Smooth muscle cell (in vitro differentiated cells): ENCODE data around the gene PDCD1. TPM values are rescaled to one million over a fixed set of nuclear protein-coding genes. Genes with fewer than 3 reads are reported as not detected.

Source experiments
- DNase-seq: peaks from one replicate; lab custom pipeline; 2025; ENCODE audit not compliant: unreplicated experiment; lab: John Stamatoyannopoulos, UW
- H2AFZ ChIP-seq: fragments of 200-600 bp; sonication (generic); 2 replicates; pipeline ENCODE4 v1.6.0; 2016; ENCODE audit warnings: antibody characterized with exemption, low read depth, mild to moderate bottlenecking
- H3F3A ChIP-seq: fragments of 200-600 bp; sonication (generic); 2 replicates; pipeline ENCODE4 v1.6.0; 2017; ENCODE audit warnings: antibody characterized with exemption, low read depth
- H3K27ac ChIP-seq: fragments of 200-600 bp; sonication (generic); 2 replicates; pipeline ENCODE4 v1.5.1; 2016; ENCODE audit warnings: low read depth, mild to moderate bottlenecking
- H3K27me3 ChIP-seq: fragments of 200-600 bp; sonication (generic); 2 replicates; pipeline ENCODE4 v1.6.1; 2016; ENCODE audit warnings: low read depth, mild to moderate bottlenecking
- H3K36me3 ChIP-seq: fragments of 200-600 bp; sonication (generic); 2 replicates; pipeline ENCODE4 v1.5.1; 2016; ENCODE audit warnings: low read depth
- H3K4me1 ChIP-seq: fragments of 200-600 bp; sonication (generic); 2 replicates; pipeline ENCODE4 v1.5.1; 2016; ENCODE audit warnings: low read depth
- H3K4me2 ChIP-seq: fragments of 200-600 bp; sonication (generic); 2 replicates; pipeline ENCODE4 v1.6.0; 2016; ENCODE audit warnings: mild to moderate bottlenecking
- H3K4me3 ChIP-seq: fragments of 200-600 bp; sonication (generic); 2 replicates; pipeline ENCODE4 v1.5.1; 2016; ENCODE audit warnings: mild to moderate bottlenecking
- H3K79me2 ChIP-seq: fragments of 200-600 bp; sonication (generic); 2 replicates; pipeline ENCODE4 v1.6.0; 2016; ENCODE audit warnings: low read depth, mild to moderate bottlenecking
- H3K9ac ChIP-seq: fragments of 200-600 bp; sonication (generic); 2 replicates; pipeline ENCODE4 v1.6.0; 2016; ENCODE audit warnings: low read depth
- H3K9me3 ChIP-seq: fragments of 200-600 bp; sonication (generic); replicated peaks from 2 replicates; pipeline ENCODE4 v1.5.1; 2016; ENCODE audit warnings: low read depth
- H4K20me1 ChIP-seq: fragments of 200-600 bp; sonication (generic); 2 replicates; pipeline ENCODE4 v1.6.0; 2016; ENCODE audit warnings: low read depth
- WGBS: methylation state at CpG from one replicate; pipeline ENCODE4 v1.1.7; 2016; ENCODE audit warnings: low lambda C conversion rate; 5-methylcytosine and 5-hydroxymethylcytosine counted together
- polyA plus RNA-seq: library from polyadenylated mRNA; unstranded; fragments of >200 nt; fragmentation: Nextera tagmentation; extraction: Ambion mirVana; gene quantifications from 2 replicates; pipeline ENCODE4 v1.2.1, GENCODE V29; 2016
- total RNA-seq: library from RNA; depleted of rRNA; stranded (reverse); fragments of >200 nt; gene quantifications from 2 replicates; pipeline ENCODE4 v1.2.3, GENCODE V29; 2014
- TF ChIP-seq, protein P1 (sequence below): fragments of 200-600 bp; sonication (generic); IDR thresholded peaks from 2 replicates; pipeline ENCODE4 v1.5.1; 2017; ENCODE audit warnings: borderline replicate concordance, mild to moderate bottlenecking, antibody characterized with exemption; ENCODE audit not compliant: insufficient read depth, poor library complexity, severe bottlenecking

PDCD1 gene
- total and polyA plus RNA-seq, 2 experiments from 2014 or later = not detected

DNA sequence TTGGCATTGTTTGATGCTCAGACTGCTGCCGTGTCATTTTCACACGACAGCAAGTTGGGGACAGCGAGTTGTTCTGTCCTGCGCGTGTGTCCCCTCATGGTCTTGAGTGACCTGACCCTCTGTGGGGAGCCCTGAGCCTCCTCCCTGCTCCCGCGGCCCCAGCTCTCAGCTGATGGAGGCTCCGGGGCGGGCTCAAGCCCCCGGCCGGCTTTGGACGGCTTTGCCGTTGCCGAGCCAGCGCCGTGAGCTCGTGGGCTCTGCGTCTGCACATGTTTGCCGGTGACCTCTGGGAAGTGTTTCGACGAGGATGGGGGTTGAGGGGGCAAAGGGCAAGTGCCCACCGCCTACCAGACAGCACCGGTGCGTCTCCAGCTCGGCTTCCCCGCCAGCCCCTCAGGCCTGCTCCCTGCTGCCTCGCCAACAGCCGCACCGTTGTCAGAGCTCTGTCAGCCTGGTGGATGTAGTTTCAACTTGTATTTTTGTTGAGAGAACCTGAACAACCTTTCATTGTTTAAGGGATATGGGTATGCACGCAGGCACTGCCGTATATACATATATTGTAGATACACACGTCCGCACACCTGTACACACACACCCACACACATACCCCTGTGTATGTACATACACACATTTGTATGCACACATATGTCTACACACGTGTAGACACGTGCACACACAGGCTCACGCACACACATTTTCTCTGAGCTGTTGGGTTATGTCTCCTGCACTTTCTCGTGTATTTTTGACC, 13.7 kb downstream of the PDCD1 start:
- Histone ChIP-seq H3K79me2 (no peaks in the 10 kb centered on the region), H3K9ac (peak overlapping the region; percentile 10), H3K36me3 (no peaks in the 10 kb centered on the region), H3K27me3 (no peaks in the 10 kb centered on the region), H2AFZ (no peak overlapping the region), H3K9me3 (no peaks in the 10 kb centered on the region), H3K4me1 (no peaks in the 10 kb centered on the region), H3K27ac (no peak overlapping the region), H3K4me2 (peak overlapping the region; percentile 71), H3K4me3 (peak overlapping the region; percentile 40), H3F3A (peaks cover 4% of the 10 kb centered on the region), H4K20me1 (no peaks in the 10 kb centered on the region)
- TF ChIP-seq, protein P1, sequence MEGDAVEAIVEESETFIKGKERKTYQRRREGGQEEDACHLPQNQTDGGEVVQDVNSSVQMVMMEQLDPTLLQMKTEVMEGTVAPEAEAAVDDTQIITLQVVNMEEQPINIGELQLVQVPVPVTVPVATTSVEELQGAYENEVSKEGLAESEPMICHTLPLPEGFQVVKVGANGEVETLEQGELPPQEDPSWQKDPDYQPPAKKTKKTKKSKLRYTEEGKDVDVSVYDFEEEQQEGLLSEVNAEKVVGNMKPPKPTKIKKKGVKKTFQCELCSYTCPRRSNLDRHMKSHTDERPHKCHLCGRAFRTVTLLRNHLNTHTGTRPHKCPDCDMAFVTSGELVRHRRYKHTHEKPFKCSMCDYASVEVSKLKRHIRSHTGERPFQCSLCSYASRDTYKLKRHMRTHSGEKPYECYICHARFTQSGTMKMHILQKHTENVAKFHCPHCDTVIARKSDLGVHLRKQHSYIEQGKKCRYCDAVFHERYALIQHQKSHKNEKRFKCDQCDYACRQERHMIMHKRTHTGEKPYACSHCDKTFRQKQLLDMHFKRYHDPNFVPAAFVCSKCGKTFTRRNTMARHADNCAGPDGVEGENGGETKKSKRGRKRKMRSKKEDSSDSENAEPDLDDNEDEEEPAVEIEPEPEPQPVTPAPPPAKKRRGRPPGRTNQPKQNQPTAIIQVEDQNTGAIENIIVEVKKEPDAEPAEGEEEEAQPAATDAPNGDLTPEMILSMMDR = no peak
- 93% methylated on average over 37 of the region's 37 CpGs for WGBS
- no peak for DNase-seq

DNA sequence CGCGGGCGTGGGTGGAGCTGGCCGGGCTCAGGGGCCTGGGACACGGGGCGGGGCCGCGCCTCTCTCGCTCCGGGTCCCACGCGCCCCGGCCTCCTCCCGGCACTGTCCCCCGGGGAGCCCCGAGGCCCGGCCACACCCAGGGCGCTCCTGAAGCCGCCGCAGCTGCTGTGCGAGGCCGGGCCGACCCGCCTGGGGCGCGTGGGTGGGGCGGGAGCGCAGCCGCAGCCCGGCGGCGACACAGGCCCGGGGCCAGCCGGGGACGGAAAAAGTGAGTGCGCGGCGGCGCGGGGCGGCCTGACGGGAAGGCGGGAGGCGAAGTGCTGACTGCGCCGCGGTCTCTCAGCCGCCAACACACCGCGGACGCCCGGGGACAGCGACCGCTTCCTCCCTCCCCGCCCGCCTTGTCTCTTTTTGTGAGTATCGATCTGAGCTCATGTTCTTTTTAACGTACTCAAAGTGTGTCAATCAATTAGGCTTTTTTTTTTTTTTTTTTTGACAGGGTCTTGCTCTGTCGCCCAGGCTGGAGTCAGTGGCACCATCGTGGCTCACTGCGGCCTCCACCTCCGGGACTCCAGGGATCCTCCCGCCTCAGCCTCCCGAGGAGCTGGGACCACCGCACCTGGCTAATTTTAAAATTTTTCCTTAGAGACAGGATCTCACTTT, 14.5 kb downstream of the PDCD1 start:
- Histone ChIP-seq H3K27me3 (no peaks in the 10 kb centered on the region), H3K4me1 (no peaks in the 10 kb centered on the region), H3K79me2 (no peaks in the 10 kb centered on the region), H3K27ac (peak overlapping the region; percentile 4), H3K9ac (peak overlapping the region; percentile 10), H3K36me3 (no peaks in the 10 kb centered on the region), H2AFZ (no peak overlapping the region), H3K9me3 (no peaks in the 10 kb centered on the region), H4K20me1 (no peaks in the 10 kb centered on the region), H3K4me2 (peak overlapping the region; percentile 71), H3F3A (peaks cover 4% of the 10 kb centered on the region), H3K4me3 (peak overlapping the region; percentile 40)
- DNase-seq = peak; percentile 51
- TF ChIP-seq, protein P1 = no peak
- 12% methylated on average over 40 of the region's 65 CpGs for WGBS

GRCh38 chr2:241843321-241844065, 15.2 kb downstream of the PDCD1 start:
- no peak for DNase-seq
- no peaks in the 10 kb centered on the region for H3K27me3 ChIP-seq
- peaks cover 4% of the 10 kb centered on the region for H3F3A ChIP-seq
- no peaks in the 10 kb centered on the region for H4K20me1 ChIP-seq
- H3K27ac ChIP-seq = no peak overlapping the region
- 92% methylated on average over 18 of the region's 52 CpGs for WGBS
- H3K9ac ChIP-seq = no peak overlapping the region
- H2AFZ ChIP-seq = no peak overlapping the region
- H3K36me3 ChIP-seq = no peaks in the 10 kb centered on the region
- H3K9me3 ChIP-seq = no peaks in the 10 kb centered on the region
- TF ChIP-seq, protein P1 = no peak
- H3K79me2 ChIP-seq = no peaks in the 10 kb centered on the region
- no peaks in the 10 kb centered on the region for H3K4me1 ChIP-seq
- no peak overlapping the region for H3K4me3 ChIP-seq
- H3K4me2 ChIP-seq = peak overlapping the region; percentile 71
